ENCODE measurements around the gene DEFB121. TPM values are rescaled to one million over a fixed set of nuclear protein-coding genes. Genes with fewer than 3 reads are reported as not detected.

The DEFB121 gene
- total and polyA plus RNA-seq, 2 of the 8 experiments (the other 6 are each of a cell fraction or from before 2014, with no cell fraction given), result not detected

- H2BK15ac ChIP-seq (ENCODE audit: low read length), result no peak overlapping the region
- no peak overlapping the region for H2BK12ac ChIP-seq (ENCODE audit: low read depth, low read length)
- ChIA-PET POLR2A (ENCODE audit: partially characterized antibody) (no interaction called here), CTCF (ENCODE audit: partially characterized antibody) (no interaction called here)
- no peaks in the 10 kb centered on the region for H4K20me1 ChIP-seq (replicated peaks in 1 of 2; ENCODE audit: control insufficient read depth in 1 of 2, insufficient read depth in 2 of 2, low read length in 2 of 2)
- no peak overlapping the region for H3K4me2 ChIP-seq (ENCODE audit: insufficient read depth in 1 of 2, low read depth in 2 of 2, low read length in 2 of 2)
- no peaks in the 10 kb centered on the region for H3K36me3 ChIP-seq (ENCODE audit: control insufficient read depth in 2 of 4, insufficient read depth in 4 of 4, low read length in 3 of 4)
- DNase-seq (ENCODE audit: low read depth in 1 of 2, low spot score in 2 of 2) (no peak), FAIRE-seq (no peak)
- no peak overlapping the region for H4K8ac ChIP-seq (ENCODE audit: extremely low read depth, insufficient read depth, low read length)
- no peak overlapping the region for H2BK20ac ChIP-seq (ENCODE audit: low read length)
- H3K4me3 ChIP-seq (ENCODE audit: extremely low read depth in 1 of 4, insufficient read depth in 2 of 4, low read depth in 3 of 4, low read length in 4 of 4), result no peak overlapping the region
- H2BK5ac ChIP-seq (ENCODE audit: low read depth, low read length), result no peak overlapping the region
- peaks cover 75 to 82% of the 10 kb centered on the region in 2 experiments for H3K9me3 ChIP-seq (ENCODE audit: insufficient read depth in 2 of 2, low read depth in 1 of 2, low read length in 1 of 2)
- 71% methylated on average over 1 of the region's 1 CpG; no CpG with 5 or more reads in 1 of the 2 experiments for WGBS, 2 experiments (ENCODE audit: extremely low coverage in 1 of 2, insufficient coverage in 1 of 2, insufficient read length in 1 of 2, insufficient replicate concordance in 2 of 2, low coverage in 1 of 2, low lambda C conversion rate in 2 of 2, missing lambda C conversion rate in 1 of 2)
- no peak overlapping the region for H4K91ac ChIP-seq (replicated peaks; ENCODE audit: insufficient read length, low read length)
- no peak for TF ChIP-seq PHF8 (conservative IDR thresholded peaks at IDR 0.05; ENCODE audit: low read depth, low read length)
- H3K18ac ChIP-seq (ENCODE audit: extremely low read depth, low read length), result no peak overlapping the region
- no peak overlapping the region for H3K23ac ChIP-seq (ENCODE audit: insufficient read length)
- no peak overlapping the region for H2BK120ac ChIP-seq (replicated peaks; ENCODE audit: low read depth, low read length)
- H3K79me1 ChIP-seq (ENCODE audit: low read depth, low read length), result no peaks in the 10 kb centered on the region
- H3K27me3 ChIP-seq (replicated peaks in 1 of 4; ENCODE audit: control insufficient read depth in 3 of 4, extremely low read depth in 1 of 4, insufficient read depth in 3 of 4, low read length in 3 of 4), result no peaks in the 10 kb centered on the region
- H3K4me1 ChIP-seq (replicated peaks in 1 of 4; ENCODE audit: control insufficient read depth in 3 of 4, insufficient read depth in 4 of 4, low read length in 3 of 4), result no peaks in the 10 kb centered on the region
- H3K27ac ChIP-seq (ENCODE audit: low read depth, low read length), result no peak overlapping the region
- no peak overlapping the region for H3K9ac ChIP-seq (replicated peaks in 1 of 4; ENCODE audit: extremely low read depth in 1 of 4, low read depth in 3 of 4, low read length in 3 of 4)
- no peak overlapping the region for H2AK5ac ChIP-seq (ENCODE audit: low read depth, low read length)
- no peaks in the 10 kb centered on the region for H3K23me2 ChIP-seq (ENCODE audit: low read depth, low read length)
- H3K4ac ChIP-seq (replicated peaks; ENCODE audit: insufficient read length, low read depth, low read length), result no peak overlapping the region
- H4K5ac ChIP-seq (ENCODE audit: insufficient read length, low read depth, low read length), result no peak overlapping the region
- H3K56ac ChIP-seq (replicated peaks; ENCODE audit: insufficient read length, low read depth, low read length), result no peak overlapping the region
- no peak overlapping the region for H3K14ac ChIP-seq (ENCODE audit: insufficient read length)
- H3K79me2 ChIP-seq (ENCODE audit: control insufficient read depth in 1 of 2, insufficient read depth in 2 of 2, low read length in 2 of 2), result no peaks in the 10 kb centered on the region
- H2AFZ ChIP-seq (ENCODE audit: low read length), result no peak overlapping the region
These were observed 4.0 kb upstream of the DEFB121 start for GRCh38 chr20:31410011-31410410.
